Stomach smooth muscle (tissue), 2 donors: ENCODE data around the gene DERL3.
A peak's percentile ranks its signal among the peaks of the same experiment; 100 is the strongest.

Source experiments
- H3K27ac ChIP-seq: one replicate; pipeline ENCODE4 v1.7.0; 2013; ENCODE audit warnings: mild to moderate bottlenecking, low read length, inconsistent platforms
- H3K27me3 ChIP-seq, 2 donors: one replicate each; pipeline ENCODE4 v1.7.0; 2013; ENCODE audit warnings: low read length in 2 of 2; ENCODE audit not compliant: insufficient read depth in 2 of 2, control insufficient read depth in 1 of 2
- H3K36me3 ChIP-seq, 2 donors: one replicate each; pipeline ENCODE4 v1.7.0; 2013; ENCODE audit warnings: low read length in 2 of 2; ENCODE audit not compliant: control insufficient read depth in 2 of 2, insufficient read depth in 2 of 2
- H3K4me1 ChIP-seq: one replicate; pipeline ENCODE4 v1.7.0; 2013; ENCODE audit warnings: low read length; ENCODE audit not compliant: control insufficient read depth, insufficient read depth
- H3K4me3 ChIP-seq, 2 donors: one replicate each; pipeline ENCODE4 v1.7.0; 2013; ENCODE audit warnings: low read length in 2 of 2
- H3K9ac ChIP-seq, 2 donors: one replicate each; pipeline ENCODE4 v1.7.0; 2013; ENCODE audit warnings: low read length in 2 of 2, mild to moderate bottlenecking in 1 of 2
- H3K9me3 ChIP-seq, 2 donors: one replicate each; pipeline ENCODE4 v1.7.0; 2013; ENCODE audit warnings: low read length in 2 of 2; ENCODE audit not compliant: control insufficient read depth in 2 of 2
- donor health status: healthy.
- donor health status: Pancreatic carcinoma.

Gene DERL3

DNA sequence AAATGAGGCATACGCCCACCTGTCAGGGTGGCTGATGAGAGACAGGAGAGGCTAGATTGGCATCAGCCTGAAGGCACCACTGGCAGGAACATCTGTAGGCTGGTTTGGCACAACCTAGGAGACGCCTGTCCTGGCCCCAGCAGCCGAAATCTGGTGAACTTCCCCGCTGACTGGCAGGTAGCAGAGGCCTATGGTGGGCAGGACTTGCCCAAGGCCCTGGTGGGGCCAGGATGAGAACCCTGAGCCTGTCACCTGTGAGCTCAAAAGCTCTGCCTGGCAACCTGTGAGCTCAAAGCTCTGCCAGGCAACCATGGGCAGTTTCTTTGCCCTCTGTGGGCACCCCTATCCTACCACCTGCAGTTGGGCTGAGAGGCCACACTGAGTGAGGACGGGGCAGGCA lies 2.5 kb downstream of the DERL3 start:
- Histone ChIP-seq H3K36me3 (peaks cover 10 to 13% of the 10 kb centered on the region in 2 donors), H3K9ac (no peak overlapping the region), H3K4me1 (peaks cover 30% of the 10 kb centered on the region), H3K27ac (peak overlapping the region; percentile 37), H3K27me3 (no peaks in the 10 kb centered on the region), H3K4me3 (no peak overlapping the region), H3K9me3 (no peaks in the 10 kb centered on the region)

DNA sequence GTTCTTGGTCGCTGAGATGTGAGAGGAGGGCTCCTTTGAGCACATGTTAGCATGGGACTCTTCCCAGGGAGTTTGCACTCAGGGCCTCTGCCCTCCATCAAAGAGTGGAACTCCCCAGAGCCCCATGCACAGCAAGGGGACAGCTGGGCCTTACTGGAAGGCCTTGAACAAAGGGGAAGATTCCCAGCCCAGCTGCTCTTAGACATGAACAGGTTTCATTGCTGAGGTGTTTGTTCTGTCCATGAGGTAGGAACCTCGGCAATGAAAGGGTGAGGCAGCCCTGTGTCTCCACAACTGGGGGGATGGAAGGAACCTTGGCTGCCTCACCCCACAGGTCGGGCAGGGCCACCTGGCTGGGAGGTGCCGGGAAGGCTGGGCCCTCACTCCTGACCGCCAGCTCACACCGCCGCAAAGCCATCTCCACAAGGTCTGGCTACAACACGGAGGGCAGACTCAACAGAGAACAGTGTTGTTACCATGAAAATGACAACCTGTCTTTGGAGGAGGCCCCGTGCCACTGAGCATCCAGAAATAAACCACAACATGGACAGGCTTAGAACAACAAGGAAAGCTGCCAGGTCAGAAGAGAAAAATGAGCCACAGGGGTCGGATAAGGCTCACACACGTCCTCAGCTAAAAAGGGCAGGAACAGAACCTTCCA lies 3.2 kb downstream of the DERL3 start:
- Histone ChIP-seq H3K4me1 (peaks cover 30% of the 10 kb centered on the region), H3K4me3 (no peak overlapping the region), H3K27ac (peak overlapping the region; percentile 37), H3K9ac (no peak overlapping the region), H3K9me3 (no peaks in the 10 kb centered on the region), H3K36me3 (peaks cover 12 to 13% of the 10 kb centered on the region in 2 donors), H3K27me3 (no peaks in the 10 kb centered on the region)

DNA sequence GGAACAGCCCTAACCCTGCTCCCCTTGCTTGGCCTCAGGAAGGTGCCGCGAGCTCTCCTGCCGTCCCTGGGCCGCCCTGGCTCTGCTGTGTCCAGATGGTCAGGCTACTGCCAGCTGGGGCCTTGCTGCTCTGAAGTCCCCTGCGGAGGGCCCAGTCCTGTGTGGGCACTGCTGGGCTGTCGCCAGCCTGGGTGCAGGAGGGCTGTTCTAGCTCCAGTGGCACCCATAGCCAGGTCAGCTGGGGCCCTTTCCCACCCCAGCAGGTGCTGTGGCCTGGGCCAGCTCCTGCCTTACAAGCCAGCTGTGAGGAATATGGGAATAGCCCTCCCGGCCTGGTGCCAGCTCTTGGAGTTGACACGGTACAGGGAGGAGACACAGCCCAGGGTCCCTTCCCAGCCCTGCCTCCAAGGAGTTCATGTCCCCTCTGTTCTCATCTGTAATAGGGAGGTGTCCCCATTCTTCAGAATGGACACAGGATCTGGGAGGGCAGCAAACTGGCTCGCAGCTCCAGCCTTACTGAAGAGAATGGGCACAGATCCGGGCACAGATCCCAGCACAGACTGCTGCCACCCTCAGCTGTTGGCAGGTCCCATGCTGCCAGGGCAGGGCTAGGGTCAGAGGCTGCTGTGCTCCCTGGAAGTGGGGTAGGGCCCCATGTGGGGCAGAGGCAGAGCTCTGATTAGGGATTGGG lies 3.9 kb downstream of the DERL3 start:
- H3K27me3 ChIP-seq, result no peaks in the 10 kb centered on the region
- peaks cover 12 to 13% of the 10 kb centered on the region in 2 donors for H3K36me3 ChIP-seq
- H3K4me1 ChIP-seq, result peaks cover 30% of the 10 kb centered on the region
- no peaks in the 10 kb centered on the region for H3K9me3 ChIP-seq
- H3K9ac ChIP-seq, result no peak overlapping the region
- H3K27ac ChIP-seq, result no peak overlapping the region
- no peak overlapping the region for H3K4me3 ChIP-seq

GRCh38 chr22:23834406-23834792 lies 4.4 kb downstream of the DERL3 start:
- Histone ChIP-seq H3K4me3 (no peak overlapping the region), H3K9me3 (no peaks in the 10 kb centered on the region), H3K36me3 (peaks cover 13 to 16% of the 10 kb centered on the region in 2 donors), H3K4me1 (peaks cover 29% of the 10 kb centered on the region), H3K9ac (no peak overlapping the region), H3K27me3 (no peaks in the 10 kb centered on the region), H3K27ac (no peak overlapping the region)

DNA sequence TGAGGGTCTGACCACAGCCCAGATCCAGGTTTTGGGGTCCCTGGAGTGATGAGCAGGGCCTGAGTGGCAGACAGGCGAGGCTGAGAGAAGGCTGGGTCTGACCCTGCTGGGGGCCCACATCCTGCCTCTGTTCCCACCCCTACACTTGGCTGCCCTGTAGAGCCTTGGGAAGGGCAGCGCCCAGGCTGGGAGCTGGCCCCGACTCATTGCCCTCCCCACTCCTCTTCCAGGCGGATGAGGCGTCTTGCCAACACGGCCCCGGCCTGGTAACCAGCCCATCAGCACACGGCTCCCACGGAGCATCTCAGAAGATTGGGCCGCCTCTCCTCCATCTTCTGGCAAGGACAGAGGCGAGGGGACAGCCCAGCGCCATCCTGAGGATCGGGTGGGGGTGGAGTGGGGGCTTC lies 4.9 kb downstream of the DERL3 start:
- H3K36me3 ChIP-seq, result peaks cover 13 to 21% of the 10 kb centered on the region in 2 donors
- peaks cover 26% of the 10 kb centered on the region for H3K4me1 ChIP-seq
- H3K27me3 ChIP-seq, result no peaks in the 10 kb centered on the region
- no peak overlapping the region for H3K9ac ChIP-seq
- no peaks in the 10 kb centered on the region for H3K9me3 ChIP-seq
- H3K4me3 ChIP-seq, result no peak overlapping the region
- H3K27ac ChIP-seq, result no peak overlapping the region

GRCh38 chr22:23833017-23833751 lies 5.6 kb downstream of the DERL3 start:
- no peak overlapping the region for H3K4me3 ChIP-seq
- H3K9me3 ChIP-seq, result no peaks in the 10 kb centered on the region
- peaks cover 18% of the 10 kb centered on the region for H3K4me1 ChIP-seq
- no peak overlapping the region for H3K9ac ChIP-seq
- peaks cover 16 to 27% of the 10 kb centered on the region in 2 donors for H3K36me3 ChIP-seq
- H3K27me3 ChIP-seq, result no peaks in the 10 kb centered on the region
- no peak overlapping the region for H3K27ac ChIP-seq

DNA sequence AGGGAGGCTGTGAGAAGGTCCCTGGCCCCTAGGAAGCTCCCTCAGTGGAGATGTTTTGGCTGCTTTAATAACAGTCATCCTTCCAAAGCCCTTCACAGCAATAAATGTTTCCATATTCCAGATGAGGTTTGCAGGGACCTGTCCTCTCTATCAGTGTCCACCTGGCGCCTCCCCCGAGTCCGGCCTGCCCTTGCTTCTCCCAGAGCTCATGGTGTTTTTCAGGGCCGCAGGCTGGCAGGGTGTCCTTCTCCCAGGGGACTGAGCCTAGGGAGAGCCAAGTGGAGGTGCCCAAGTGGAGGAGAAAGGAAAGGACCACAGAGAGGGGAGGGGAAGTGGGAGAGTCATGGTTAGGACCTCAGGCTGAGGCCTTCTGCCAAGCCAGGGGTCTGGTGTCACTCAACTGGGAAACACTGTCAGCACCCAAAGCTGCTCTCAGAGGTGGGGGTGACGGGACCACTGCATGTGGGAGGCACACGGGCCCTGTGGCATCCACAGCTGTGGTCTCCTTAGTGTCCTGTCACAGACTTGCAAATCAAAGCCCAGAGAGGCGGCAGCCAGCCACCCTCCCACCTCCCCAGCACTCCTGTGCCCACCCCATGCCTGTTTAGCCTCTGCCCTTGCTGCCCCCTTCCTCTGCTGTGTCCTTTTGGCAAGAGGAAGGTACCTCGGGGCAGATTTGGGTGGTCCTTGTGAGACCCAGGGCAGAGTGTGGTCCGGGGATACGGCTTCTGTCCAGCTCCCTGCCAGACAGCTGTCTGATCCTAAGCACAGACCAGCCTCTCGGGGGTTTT lies 6.4 kb downstream of the DERL3 start:
- H3K4me3 ChIP-seq, result no peak overlapping the region
- no peak overlapping the region for H3K27ac ChIP-seq
- H3K36me3 ChIP-seq, result peaks cover 19 to 31% of the 10 kb centered on the region in 2 donors
- no peak overlapping the region for H3K9ac ChIP-seq
- H3K4me1 ChIP-seq, result peaks cover 15% of the 10 kb centered on the region
- no peaks in the 10 kb centered on the region for H3K27me3 ChIP-seq
- no peaks in the 10 kb centered on the region for H3K9me3 ChIP-seq

- H3K27me3 ChIP-seq, result no peaks in the 10 kb centered on the region
- H3K9me3 ChIP-seq, result no peaks in the 10 kb centered on the region
- no peak overlapping the region for H3K27ac ChIP-seq
- H3K36me3 ChIP-seq, result peaks cover 25 to 37% of the 10 kb centered on the region in 2 donors
- peaks cover 15% of the 10 kb centered on the region for H3K4me1 ChIP-seq
- H3K9ac ChIP-seq, result no peak overlapping the region
- no peak overlapping the region for H3K4me3 ChIP-seq
Measured at GRCh38 chr22:23831781-23832180, 7.0 kb downstream of the DERL3 start.

GRCh38 chr22:23831261-23831660 lies 7.5 kb downstream of the DERL3 start:
- Histone ChIP-seq H3K9ac (no peak overlapping the region), H3K27me3 (no peaks in the 10 kb centered on the region), H3K9me3 (no peaks in the 10 kb centered on the region), H3K4me1 (peaks cover 15% of the 10 kb centered on the region), H3K4me3 (no peak overlapping the region), H3K36me3 (peaks cover 30 to 42% of the 10 kb centered on the region in 2 donors), H3K27ac (no peak overlapping the region)

GRCh38 chr22:23829845-23830372 lies 8.9 kb downstream of the DERL3 start:
- no peaks in the 10 kb centered on the region for H3K9me3 ChIP-seq

More at GRCh38 chr22:23829845-23830372, 8.9 kb downstream of the DERL3 start:
- H3K27ac ChIP-seq, result no peak overlapping the region
- H3K27me3 ChIP-seq, result no peaks in the 10 kb centered on the region
- peaks cover 10% of the 10 kb centered on the region for H3K4me1 ChIP-seq
- peaks cover 37 to 49% of the 10 kb centered on the region in 2 donors for H3K36me3 ChIP-seq
- no peak overlapping the region for H3K9ac ChIP-seq
- no peak overlapping the region for H3K4me3 ChIP-seq
